Psoas muscle (tissue), 8 donors: ENCODE measurements around the gene SMR3A. TPM values are rescaled to one million over a fixed set of nuclear protein-coding genes. Genes with fewer than 3 reads are reported as not detected.

Experiments used
- ATAC-seq, 4 donors: fragments of 200-7000 bp; cut with Tn5 transposase; one replicate each; pipeline ENCODE4 v1.9.1; 2020; ENCODE audit warnings: moderate library complexity in 3 of 4, mild to moderate bottlenecking in 2 of 4
- DNase-seq, 2 donors: peaks; one replicate each; pipeline ENCODE4 v3.0.0-alpha.2; 2020
- H3K27ac ChIP-seq: fragments of 200-600 bp; one replicate; pipeline ENCODE4 v1.8.0; 2022
- H3K27me3 ChIP-seq, 3 donors: fragments of 200-600 bp in 1 of 3; one replicate each; pipeline versions ENCODE4 v1.6.1 to v1.8.0; 2013 to 2022; ENCODE audit warnings: low read length in 2 of 3, mild to moderate bottlenecking in 2 of 3, moderate library complexity in 1 of 3; ENCODE audit not compliant: insufficient read depth in 3 of 3
- H3K36me3 ChIP-seq, 2 donors: fragments of 200-600 bp in 1 of 2; one replicate each; pipeline versions ENCODE4 v1.6.1 to v1.8.0; 2013 to 2022; ENCODE audit warnings: low read depth in 1 of 2, mild to moderate bottlenecking in 1 of 2, moderate library complexity in 1 of 2; ENCODE audit not compliant: insufficient read depth in 1 of 2
- H3K4me1 ChIP-seq: fragments of 200-600 bp; one replicate; pipeline ENCODE4 v1.8.0; 2022
- H3K4me3 ChIP-seq: fragments of 200-600 bp; one replicate; pipeline ENCODE4 v1.8.0; 2022; ENCODE audit warnings: mild to moderate bottlenecking
- H3K9me3 ChIP-seq: fragments of 200-600 bp; one replicate; pipeline ENCODE4 v1.8.0; 2022
- WGBS, 3 donors: extraction: QIAGEN DNeasy Blood & Tissue Kit; methylation state at CpG; one replicate each; pipeline versions ENCODE4 v1.1.6 to v1.1.7; 2013; 5-methylcytosine and 5-hydroxymethylcytosine counted together
- intact Hi-C, 2 donors: fragments of 100-400 bp; cut with DNase I; formaldehyde crosslinking; loops; one replicate each; pipeline versions ENCODE4 v1.11.0 to v1.14.2; 2022
- polyA plus RNA-seq, 3 donors: library from polyadenylated mRNA; stranded (reverse); fragments of 200-250 nt; gene quantifications; one replicate each; pipeline ENCODE4 v1.2.3, GENCODE V29; 2013
- total RNA-seq, 4 donors: library from RNA; stranded (reverse); fragmentation: NEBNext Ultra II Directional in 2 of 4; extraction: Animal tissue kit (Norgen Biotek cat#: 25700) in 2 of 4; gene quantifications; one replicate each; pipeline versions ENCODE4 v1.2.1 to v1.2.4, GENCODE V29; 2021 to 2023
- TF ChIP-seq, protein P1 (sequence below): fragments of 200-600 bp; IDR thresholded peaks from one replicate; pipeline ENCODE4 v1.8.0; 2022; ENCODE audit warnings: antibody characterized with exemption
- donor health status: healthy with polysubstance abuse.
- donor health status: DM: no; HTN: no; CAD: no; lungs with moderate emphysema.
- donor health status: Bipolar disorder and iron deficiency.
- donor health status: healthy.
- donor health status: DM: yes; HTN: yes; CAD: no.
- donor health status: DM: no; HTN: no; CAD: no.
- donor health status: DM: no; HTN: no; CAD: no.
- donor health status: DM: yes; HTN: yes; CAD: no.

Gene SMR3A
- total and polyA plus RNA-seq, 7 donors, result not detected

GRCh38 chr4:70382691-70383181 is 22.2 kb downstream of the SMR3A start, which contains the start of gene SMR3B:
Gene SMR3B, plus strand, starts transcription at chr4:70383131. Its CDS starts 1,380 bp downstream, at chr4:70384511.
- ATAC-seq (no peak), DNase-seq (no peak)
- no peaks in the 10 kb centered on the region for H3K27me3 ChIP-seq
- H3K9me3 ChIP-seq, result no peaks in the 10 kb centered on the region
- no peaks in the 10 kb centered on the region for H3K36me3 ChIP-seq
- H3K4me1 ChIP-seq, result no peaks in the 10 kb centered on the region
- WGBS, 3 donors, result 58 to 63% (median 63%) methylated on average over 5 of the region's 5 CpGs
- no peak within 1 kb of the TSS for H3K27ac ChIP-seq
- intact Hi-C loops, result no loop called here
- TF ChIP-seq, protein P1, sequence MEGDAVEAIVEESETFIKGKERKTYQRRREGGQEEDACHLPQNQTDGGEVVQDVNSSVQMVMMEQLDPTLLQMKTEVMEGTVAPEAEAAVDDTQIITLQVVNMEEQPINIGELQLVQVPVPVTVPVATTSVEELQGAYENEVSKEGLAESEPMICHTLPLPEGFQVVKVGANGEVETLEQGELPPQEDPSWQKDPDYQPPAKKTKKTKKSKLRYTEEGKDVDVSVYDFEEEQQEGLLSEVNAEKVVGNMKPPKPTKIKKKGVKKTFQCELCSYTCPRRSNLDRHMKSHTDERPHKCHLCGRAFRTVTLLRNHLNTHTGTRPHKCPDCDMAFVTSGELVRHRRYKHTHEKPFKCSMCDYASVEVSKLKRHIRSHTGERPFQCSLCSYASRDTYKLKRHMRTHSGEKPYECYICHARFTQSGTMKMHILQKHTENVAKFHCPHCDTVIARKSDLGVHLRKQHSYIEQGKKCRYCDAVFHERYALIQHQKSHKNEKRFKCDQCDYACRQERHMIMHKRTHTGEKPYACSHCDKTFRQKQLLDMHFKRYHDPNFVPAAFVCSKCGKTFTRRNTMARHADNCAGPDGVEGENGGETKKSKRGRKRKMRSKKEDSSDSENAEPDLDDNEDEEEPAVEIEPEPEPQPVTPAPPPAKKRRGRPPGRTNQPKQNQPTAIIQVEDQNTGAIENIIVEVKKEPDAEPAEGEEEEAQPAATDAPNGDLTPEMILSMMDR, result no peak
- no peak within 1 kb of the TSS for H3K4me3 ChIP-seq

- intact Hi-C loops, result no loop called here
- no peak overlapping the region for H3K4me3 ChIP-seq
- H3K27ac ChIP-seq, result no peak overlapping the region
- H3K36me3 ChIP-seq, result no peaks in the 10 kb centered on the region
- H3K27me3 ChIP-seq, result no peaks in the 10 kb centered on the region
- ATAC-seq (no peak), DNase-seq (no peak)
- H3K4me1 ChIP-seq, result no peaks in the 10 kb centered on the region
- H3K9me3 ChIP-seq, result no peaks in the 10 kb centered on the region
- TF ChIP-seq, protein P1, result no peak
- WGBS, 3 donors, result 58 to 71% (median 63%) methylated on average over 2 of the region's 2 CpGs
These were observed 31.7 kb downstream of the SMR3A start for GRCh38 chr4:70392057-70392776.

DNA sequence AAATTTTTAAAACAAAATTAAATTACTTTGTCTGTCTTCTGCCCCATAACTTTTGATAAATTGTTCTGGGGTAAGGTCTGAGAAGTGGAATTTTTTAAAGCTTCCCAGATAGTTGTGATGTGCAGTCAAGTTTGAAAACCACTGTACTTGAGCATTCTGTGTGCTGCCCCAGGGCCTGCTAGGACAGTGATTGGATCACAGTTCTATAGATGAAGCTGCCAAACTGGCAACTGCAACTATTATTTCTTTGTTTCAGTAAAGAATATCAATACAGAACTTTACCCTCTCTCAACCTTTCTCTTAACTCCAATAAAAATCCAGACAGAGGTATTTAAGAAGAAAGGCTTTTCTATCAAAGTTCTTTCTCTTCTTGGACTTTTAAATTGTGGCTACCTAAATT is 37.0 kb downstream of the SMR3A start, which contains the start of gene OPRPN:
OPRPN (plus strand) TSS at position 361 of the 400 bp plus-strand sequence. CDS start 1,346 bp downstream, outside the sequence.
- intact Hi-C loops, result no loop called here
- no peaks in the 10 kb centered on the region for H3K9me3 ChIP-seq
- H3K27me3 ChIP-seq, result no peaks in the 10 kb centered on the region
- no peaks in the 10 kb centered on the region for H3K4me1 ChIP-seq
- H3K27ac ChIP-seq, result no peak within 1 kb of the TSS
- H3K36me3 ChIP-seq, result no peaks in the 10 kb centered on the region
- no peak for ATAC-seq
- no peak within 1 kb of the TSS for H3K4me3 ChIP-seq
- TF ChIP-seq, protein P1, result no peak
- no peak for DNase-seq

DNA sequence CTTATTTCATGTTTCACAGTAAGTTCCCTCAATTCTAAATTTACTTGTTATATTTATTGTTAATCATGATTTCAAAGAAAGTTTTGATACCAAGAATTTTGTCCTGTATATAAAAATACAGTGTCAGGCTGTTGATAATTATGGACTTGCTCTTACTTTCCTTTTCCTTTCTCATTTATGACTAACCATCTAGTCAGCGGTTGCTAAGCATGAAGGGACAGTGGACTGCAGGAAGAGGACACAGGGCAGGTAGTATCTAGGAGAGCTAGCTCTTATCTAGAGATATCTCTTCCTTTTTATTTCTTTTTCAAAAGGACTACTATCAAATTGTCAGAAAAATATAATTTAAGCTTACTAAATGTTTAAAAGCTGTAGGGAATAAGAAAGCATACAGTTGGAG is 38.8 kb downstream of the SMR3A start:
- no peaks in the 10 kb centered on the region for H3K4me1 ChIP-seq
- intact Hi-C loops, result no loop called here

More for the DNA sequence above, 38.8 kb downstream of the SMR3A start:
- Histone ChIP-seq H3K4me3 (no peak overlapping the region), H3K27me3 (no peaks in the 10 kb centered on the region), H3K36me3 (no peaks in the 10 kb centered on the region), H3K9me3 (no peaks in the 10 kb centered on the region), H3K27ac (no peak overlapping the region)
- DNase-seq (no peak), ATAC-seq (no peak)
- TF ChIP-seq, protein P1, result no peak
- WGBS, 3 donors, result 74 to 91% (median 86%) methylated on average over 1 of the region's 1 CpG
